ENCODE measurements around the gene ABCB11. TPM values are rescaled to one million over a fixed set of nuclear protein-coding genes. Genes with fewer than 3 reads are reported as not detected.

Gene ABCB11
- total RNA-seq, 3 donors from 2014 or later, result under 0.01 to 18.4 (median 0.66) TPM

DNA sequence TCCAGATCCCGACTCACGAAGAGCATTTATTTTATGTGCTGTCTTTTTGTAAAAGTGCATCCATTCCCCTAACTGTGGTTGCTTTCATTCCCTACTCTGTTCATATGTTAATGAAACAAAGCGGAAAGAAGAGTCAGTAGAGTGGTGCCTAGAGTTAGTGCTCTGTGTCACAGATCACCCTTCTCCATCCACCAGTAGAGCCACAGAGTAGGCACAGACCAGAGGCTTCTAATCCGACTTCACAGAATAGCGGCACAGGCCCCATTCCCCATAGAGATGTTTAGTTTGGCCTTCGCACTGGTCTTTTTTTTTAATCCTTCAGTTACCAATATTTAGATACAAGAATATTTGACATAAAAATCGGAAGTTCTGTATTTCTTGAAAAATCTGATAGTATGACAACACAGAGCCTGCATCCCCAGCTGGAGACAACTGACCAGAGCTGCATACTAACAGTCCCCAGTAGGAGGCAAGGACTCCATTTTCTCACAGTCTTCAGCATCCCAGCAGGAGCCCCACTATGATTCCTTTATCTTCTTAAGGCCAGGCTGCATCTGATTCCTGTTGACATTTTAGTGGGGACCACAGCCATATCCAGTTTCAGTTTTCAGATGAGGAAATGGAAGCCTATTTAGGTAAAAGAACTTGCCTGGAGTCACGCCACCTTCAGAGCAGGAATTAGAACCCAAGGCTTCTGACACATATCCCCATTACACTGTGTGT is 123.0 kb downstream of the ABCB11 start:
- Histone ChIP-seq H3K27ac (no peak overlapping the region), H3K4me1 (no peaks in the 10 kb centered on the region), H3K9me3 (no peaks in the 10 kb centered on the region), H3K27me3 (no peaks in the 10 kb centered on the region), H3K4me3 (no peak overlapping the region), H3K36me3 (no peaks in the 10 kb centered on the region)
- intact Hi-C loops (cut with DNase I; ENCODE audit: low total_unique reads), result no loop called here
- no peak for DNase-seq (ENCODE audit: low spot score in 2 of 2)
- TF ChIP-seq POLR2AphosphoS5 (IDR thresholded peaks at IDR 0.05), result no peak
- TF ChIP-seq, protein P1, sequence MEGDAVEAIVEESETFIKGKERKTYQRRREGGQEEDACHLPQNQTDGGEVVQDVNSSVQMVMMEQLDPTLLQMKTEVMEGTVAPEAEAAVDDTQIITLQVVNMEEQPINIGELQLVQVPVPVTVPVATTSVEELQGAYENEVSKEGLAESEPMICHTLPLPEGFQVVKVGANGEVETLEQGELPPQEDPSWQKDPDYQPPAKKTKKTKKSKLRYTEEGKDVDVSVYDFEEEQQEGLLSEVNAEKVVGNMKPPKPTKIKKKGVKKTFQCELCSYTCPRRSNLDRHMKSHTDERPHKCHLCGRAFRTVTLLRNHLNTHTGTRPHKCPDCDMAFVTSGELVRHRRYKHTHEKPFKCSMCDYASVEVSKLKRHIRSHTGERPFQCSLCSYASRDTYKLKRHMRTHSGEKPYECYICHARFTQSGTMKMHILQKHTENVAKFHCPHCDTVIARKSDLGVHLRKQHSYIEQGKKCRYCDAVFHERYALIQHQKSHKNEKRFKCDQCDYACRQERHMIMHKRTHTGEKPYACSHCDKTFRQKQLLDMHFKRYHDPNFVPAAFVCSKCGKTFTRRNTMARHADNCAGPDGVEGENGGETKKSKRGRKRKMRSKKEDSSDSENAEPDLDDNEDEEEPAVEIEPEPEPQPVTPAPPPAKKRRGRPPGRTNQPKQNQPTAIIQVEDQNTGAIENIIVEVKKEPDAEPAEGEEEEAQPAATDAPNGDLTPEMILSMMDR (IDR thresholded peaks at IDR 0.05), result no peak

DNA sequence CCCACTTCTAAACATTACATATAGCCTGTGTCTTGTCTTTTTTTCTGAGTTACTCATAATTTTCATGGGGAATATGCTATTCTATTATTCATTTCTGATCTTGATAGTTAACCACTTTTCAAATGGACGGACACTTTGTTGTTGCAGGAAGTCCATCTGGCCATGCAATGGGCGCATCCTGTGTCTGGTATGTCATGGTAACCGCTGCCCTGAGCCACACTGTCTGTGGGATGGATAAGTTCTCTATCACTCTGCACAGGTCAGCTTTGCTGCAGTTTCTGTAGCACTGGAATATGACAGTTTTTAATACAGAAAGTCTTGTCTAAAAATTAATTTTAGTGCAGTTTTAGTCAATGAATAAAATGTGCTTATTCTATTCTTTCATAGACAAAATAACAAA is 126.8 kb downstream of the ABCB11 start:
- Histone ChIP-seq H3K4me1 (no peaks in the 10 kb centered on the region), H3K9me3 (no peaks in the 10 kb centered on the region), H3K4me3 (no peak overlapping the region), H3K27me3 (no peaks in the 10 kb centered on the region), H3K36me3 (no peaks in the 10 kb centered on the region), H3K27ac (no peak overlapping the region)
- no peak for DNase-seq (ENCODE audit: low spot score in 2 of 2)
- TF ChIP-seq, protein P1 (IDR thresholded peaks at IDR 0.05), result no peak
- no peak for TF ChIP-seq POLR2AphosphoS5 (IDR thresholded peaks at IDR 0.05)
- TF ChIP-seq POLR2A (IDR thresholded peaks at IDR 0.05), result no peak
- intact Hi-C loops (cut with DNase I; ENCODE audit: low total_unique reads), result no loop called here

DNA sequence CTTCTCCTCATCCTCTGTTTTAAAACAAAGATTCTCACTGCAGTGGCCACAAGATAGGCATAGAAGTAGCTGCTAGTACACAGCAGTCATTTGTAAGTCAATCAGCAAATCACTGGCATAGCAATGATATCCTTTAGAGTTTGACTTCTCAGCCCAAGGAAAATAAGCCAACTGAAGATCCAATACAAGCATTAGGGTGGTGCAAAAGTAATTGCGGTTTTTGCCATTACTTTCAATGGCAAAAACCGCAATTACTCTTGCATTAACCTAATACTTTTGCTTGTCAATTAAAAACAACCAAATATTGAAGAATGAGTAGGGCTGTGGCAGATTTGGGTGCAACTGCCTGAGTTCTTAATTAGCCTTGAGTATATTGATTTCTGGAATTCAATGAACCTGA is 127.2 kb downstream of the ABCB11 start:
- intact Hi-C loops (cut with DNase I; ENCODE audit: low total_unique reads), result no loop called here
- no peak overlapping the region for H3K4me3 ChIP-seq
- no peaks in the 10 kb centered on the region for H3K9me3 ChIP-seq
- H3K27ac ChIP-seq, result no peak overlapping the region
- H3K36me3 ChIP-seq, result no peaks in the 10 kb centered on the region
- no peak for DNase-seq (ENCODE audit: low spot score in 2 of 2)
- no peaks in the 10 kb centered on the region for H3K27me3 ChIP-seq
- H3K4me1 ChIP-seq, result no peaks in the 10 kb centered on the region
- no peak for TF ChIP-seq POLR2A (IDR thresholded peaks at IDR 0.05)
- TF ChIP-seq, protein P1 (IDR thresholded peaks at IDR 0.05), result no peak
- no peak for TF ChIP-seq POLR2AphosphoS5 (IDR thresholded peaks at IDR 0.05)

DNA sequence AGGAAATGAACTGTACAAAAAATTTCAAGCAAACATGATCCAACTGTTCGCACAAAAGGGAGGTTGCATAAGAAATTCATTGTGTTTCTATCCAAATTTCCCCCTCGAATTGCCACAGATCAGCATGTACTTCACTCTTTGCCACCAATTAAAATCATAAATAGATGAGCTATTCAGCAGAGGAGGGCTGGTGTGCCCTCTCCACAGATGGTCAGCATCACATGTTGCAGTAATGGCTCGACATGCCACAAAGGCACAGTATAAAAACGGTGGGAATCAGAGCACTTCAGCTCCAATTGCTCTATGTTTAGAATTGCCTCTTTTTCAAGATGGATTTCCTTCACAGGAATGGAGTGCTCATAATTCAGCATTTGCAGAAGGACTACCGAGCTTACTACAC is 130.1 kb downstream of the ABCB11 start, which contains the start of gene G6PC2:
TSS of gene G6PC2 (plus strand) at position 289 of the 400 bp plus-strand sequence. CDS start at position 330, 41 bp downstream.
- intact Hi-C loops (cut with DNase I; ENCODE audit: low total_unique reads), result no loop called here
- no peak within 1 kb of the TSS for H3K4me3 ChIP-seq
- H3K4me1 ChIP-seq, result no peaks in the 10 kb centered on the region
- TF ChIP-seq, protein P1 (IDR thresholded peaks at IDR 0.05), result no peak
- TF ChIP-seq POLR2A (IDR thresholded peaks at IDR 0.05) (no peak), POLR2AphosphoS5 (IDR thresholded peaks at IDR 0.05) (no peak)
- no peaks in the 10 kb centered on the region for H3K36me3 ChIP-seq
- DNase-seq (ENCODE audit: low spot score in 2 of 2), result no peak
- H3K9me3 ChIP-seq, result no peaks in the 10 kb centered on the region
- H3K27me3 ChIP-seq, result no peaks in the 10 kb centered on the region
- H3K27ac ChIP-seq, result no peak within 1 kb of the TSS

DNA sequence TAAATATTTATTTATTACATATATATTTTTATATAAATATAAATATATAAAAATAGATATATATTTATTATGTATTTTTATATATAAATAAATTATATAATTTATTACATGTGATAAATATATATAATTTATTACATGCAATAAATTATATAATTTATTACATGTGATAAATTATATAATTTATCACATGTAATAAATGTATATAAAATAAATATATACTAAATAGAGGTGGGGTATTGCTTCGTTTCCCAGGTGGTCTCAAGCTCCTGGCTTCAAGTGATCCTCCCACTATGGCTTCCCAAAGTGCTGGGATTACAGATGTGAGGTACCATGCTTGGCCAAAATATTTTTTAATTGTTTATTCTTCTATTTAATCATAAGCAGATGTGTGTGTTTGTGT is 133.7 kb downstream of the ABCB11 start:
- Histone ChIP-seq H3K9me3 (no peaks in the 10 kb centered on the region), H3K4me3 (no peak overlapping the region), H3K27ac (no peak overlapping the region), H3K27me3 (no peaks in the 10 kb centered on the region), H3K4me1 (no peaks in the 10 kb centered on the region), H3K36me3 (no peaks in the 10 kb centered on the region)
- no peak for DNase-seq (ENCODE audit: low spot score in 2 of 2)
- TF ChIP-seq, protein P1 (IDR thresholded peaks at IDR 0.05), result no peak
- TF ChIP-seq POLR2AphosphoS5 (IDR thresholded peaks at IDR 0.05) (no peak), POLR2A (IDR thresholded peaks at IDR 0.05) (no peak)
- intact Hi-C loops (cut with DNase I; ENCODE audit: low total_unique reads), result no loop called here

All from breast epithelium (tissue), 4 donors.